Spleen (tissue), 11 donors: ENCODE measurements around the gene NR2C2. TPM values are rescaled to one million over a fixed set of nuclear protein-coding genes. Genes with fewer than 3 reads are reported as not detected.
"Not testable (repeated sequence)": the region's sequence is repeated elsewhere in the genome, so short reads cannot be mapped to it uniquely, and the experiment has no call there.

Source experiments
- DNase-seq: peaks from one replicate; pipeline ENCODE4 v3.0.0-alpha.2; 2020
- H3K27ac ChIP-seq, 8 donors: fragments of 200-600 bp; sonication (generic) in 7 of 8; 1 replicate in 4 of 8; 2 replicates in 4 of 8; pipeline versions ENCODE4 v1.5.0 to v1.8.0; 2016 to 2021; ENCODE audit warnings: inconsistent platforms in 4 of 8, mild to moderate bottlenecking in 4 of 8, moderate library complexity in 1 of 8
- H3K27me3 ChIP-seq, 7 donors: fragments of 200-600 bp; sonication (generic) in 6 of 7; replicated peaks in 1 of 7; 1 replicate in 4 of 7; 2 replicates in 3 of 7; pipeline versions ENCODE4 v1.5.0 to v1.8.0; 2016 to 2021; ENCODE audit warnings: inconsistent platforms in 3 of 7, mild to moderate bottlenecking in 1 of 7
- H3K36me3 ChIP-seq, 6 donors: fragments of 200-600 bp; sonication (generic) in 5 of 6; 1 replicate in 4 of 6; 2 replicates in 2 of 6; pipeline versions ENCODE4 v1.5.0 to v1.8.0; 2016 to 2021; ENCODE audit warnings: inconsistent platforms in 2 of 6
- H3K4me1 ChIP-seq, 6 donors: fragments of 200-600 bp; sonication (generic) in 5 of 6; 1 replicate in 3 of 6; 2 replicates in 3 of 6; pipeline versions ENCODE4 v1.5.0 to v1.8.0; 2016 to 2021; ENCODE audit warnings: inconsistent platforms in 3 of 6
- H3K4me3 ChIP-seq, 8 donors: fragments of 200-600 bp; sonication (generic) in 7 of 8; 1 replicate in 4 of 8; 2 replicates in 4 of 8; pipeline versions ENCODE4 v1.5.0 to v1.8.0; 2016 to 2021; ENCODE audit warnings: inconsistent platforms in 4 of 8, mild to moderate bottlenecking in 4 of 8, moderate library complexity in 2 of 8
- H3K9me3 ChIP-seq, 8 donors: fragments of 200-600 bp; sonication (generic) in 7 of 8; 1 replicate in 4 of 8; 2 replicates in 4 of 8; pipeline versions ENCODE4 v1.5.0 to v1.8.0; 2016 to 2021; ENCODE audit warnings: inconsistent platforms in 4 of 8
- CTCF ChIP-seq, 11 experiments: fragments of 200-600 bp in 7 of 11; fragments of 450-650 bp in 4 of 11; sonication (generic) in 4 of 11; IDR thresholded peaks in 8 of 11; conservative IDR thresholded peaks in 3 of 11; 1 replicate in 7 of 11; 2 replicates in 4 of 11; pipeline versions ENCODE4 v1.4.0 to v1.8.0; 2016 to 2021; ENCODE audit warnings: antibody characterized with exemption in 11 of 11, inconsistent platforms in 4 of 11, mild to moderate bottlenecking in 1 of 11
- POLR2A ChIP-seq, 3 donors: fragments of 450-650 bp; IDR thresholded peaks; one replicate each; pipeline ENCODE4 v1.5.1; 2017; ENCODE audit warnings: antibody characterized with exemption in 3 of 3, mild to moderate bottlenecking in 1 of 3
- POLR2AphosphoS5 ChIP-seq, 3 donors: sonication (generic); formaldehyde crosslinking; IDR thresholded peaks; one replicate each; pipeline ENCODE4 v1.5.1; 2017; ENCODE audit warnings: antibody characterized with exemption in 3 of 3
- WGBS, 5 donors: extraction: QIAGEN DNeasy Blood & Tissue Kit in 3 of 5; methylation state at CpG; one replicate each; pipeline versions ENCODE4 v1.1.5 to v1.1.7; 2013 to 2018; 5-methylcytosine and 5-hydroxymethylcytosine counted together
- intact Hi-C: fragments of 100-400 bp; cut with DNase I; formaldehyde crosslinking; loops from one replicate; pipeline ENCODE4 v1.15.0; 2023; ENCODE audit warnings: low total_unique reads
- polyA plus RNA-seq, 3 donors: library from polyadenylated mRNA; stranded (reverse); fragments of 200-250 nt; gene quantifications; one replicate each; pipeline ENCODE4 v1.2.1, GENCODE V29; 2013
- total RNA-seq, 7 donors: library from RNA; depleted of rRNA in 3 of 7; stranded (reverse); fragments of >200 nt in 3 of 7; fragmentation: NEBNext Ultra II Directional in 4 of 7; extraction: Animal tissue kit (Norgen Biotek cat#: 25700) in 4 of 7; gene quantifications; one replicate each; pipeline versions ENCODE4 v1.1.0 to v1.2.1, GENCODE V29; 2016 to 2021
- donor health status: healthy with polysubstance abuse.
- donor health status: DM: no; HTN: no; CAD: no; lungs with moderate emphysema.
- donor health status: DM: no; HTN: no; CAD: no.
- donor health status: Bipolar disorder and iron deficiency.
- donor health status: healthy.
- donor health status: DM: no; HTN: no; CAD: no.
- donor health status: DM: yes; HTN: yes; CAD: no.

NR2C2 gene
- total and polyA plus RNA-seq, 10 donors: 7.2 to 75.5 (median 60.2) TPM

GRCh38 chr3:14991818-14992612, 44.6 kb downstream of the NR2C2 start:
- H3K4me3 ChIP-seq: no peak overlapping the region
- DNase-seq: no peak

DNA sequence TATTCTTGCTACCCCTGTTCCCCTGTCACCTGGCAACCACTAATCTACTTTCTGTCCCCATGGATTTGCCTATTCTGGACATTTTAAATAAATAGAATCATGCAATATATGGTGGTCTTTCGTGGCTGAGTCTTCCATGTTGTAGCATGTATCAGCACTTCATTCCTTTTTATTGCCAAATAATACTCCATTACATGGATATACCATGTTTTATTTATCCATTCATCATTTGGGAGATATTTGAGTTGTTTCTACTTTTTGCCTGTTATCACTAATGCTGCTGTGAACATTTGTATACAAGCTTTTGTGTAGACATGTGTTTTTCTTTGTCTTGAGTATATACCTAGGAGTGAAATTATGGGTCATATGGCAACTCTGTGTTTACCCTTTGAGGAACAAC, 50.6 kb downstream of the NR2C2 start:
- TF ChIP-seq CTCF (IDR thresholded peaks at IDR 0.05 in 8 of 11, conservative IDR thresholded peaks at IDR 0.05 in 3 of 11) (no peak), POLR2A (IDR thresholded peaks at IDR 0.05) (no peak), POLR2AphosphoS5 (IDR thresholded peaks at IDR 0.05) (no peak)
- Histone ChIP-seq H3K9me3 (peaks cover 0 to 15% (median 0%) of the 10 kb centered on the region in 8 donors), H3K4me3 (no peak overlapping the region), H3K27me3 (no peaks in the 10 kb centered on the region), H3K4me1 (peaks cover 0 to 6% (median 0%) of the 10 kb centered on the region in 6 donors), H3K27ac (no peak overlapping the region), H3K36me3 (peaks cover 0 to 20% (median 0%) of the 10 kb centered on the region in 6 donors)
- no peak for DNase-seq
- 92 to 100% (median 98%) methylated on average over 1 of the region's 1 CpG for WGBS, 5 donors
- intact Hi-C loops: no loop called here

More at GRCh38 chr3:14991818-14992612, 44.6 kb downstream of the NR2C2 start:
- Histone ChIP-seq H3K9me3 (no peaks in the 10 kb centered on the region), H3K36me3 (no peaks in the 10 kb centered on the region), H3K27me3 (no peaks in the 10 kb centered on the region), H3K27ac (peak overlapping the region in 2 of 8 donors; percentile 36 to 52), H3K4me1 (peaks cover 30 to 60% (median 48%) of the 10 kb centered on the region in 6 donors)
- 92 to 96% (median 95%) methylated on average over 7 of the region's 7 CpGs for WGBS, 5 donors
- TF ChIP-seq POLR2A (IDR thresholded peaks at IDR 0.05): no peak
- no peak for TF ChIP-seq POLR2AphosphoS5 (IDR thresholded peaks at IDR 0.05)
- no peak for TF ChIP-seq CTCF (IDR thresholded peaks at IDR 0.05 in 8 of 11, conservative IDR thresholded peaks at IDR 0.05 in 3 of 11)
- intact Hi-C loops: no loop called here

- peaks cover 0 to 15% (median under 1%) of the 10 kb centered on the region in 8 donors for H3K9me3 ChIP-seq
- H3K27ac ChIP-seq, H3K27me3 ChIP-seq, DNase-seq, H3K4me3 ChIP-seq, intact Hi-C loops, H3K4me1 ChIP-seq: not testable (repeated sequence)
- WGBS, 5 donors: 84 to 94% (median 89%) methylated on average over 6 of the region's 6 CpGs
- peaks cover 0 to 27% (median 6%) of the 10 kb centered on the region in 6 donors for H3K36me3 ChIP-seq
These were observed 51.8 kb downstream of the NR2C2 start for GRCh38 chr3:14999182-14999581.

DNA sequence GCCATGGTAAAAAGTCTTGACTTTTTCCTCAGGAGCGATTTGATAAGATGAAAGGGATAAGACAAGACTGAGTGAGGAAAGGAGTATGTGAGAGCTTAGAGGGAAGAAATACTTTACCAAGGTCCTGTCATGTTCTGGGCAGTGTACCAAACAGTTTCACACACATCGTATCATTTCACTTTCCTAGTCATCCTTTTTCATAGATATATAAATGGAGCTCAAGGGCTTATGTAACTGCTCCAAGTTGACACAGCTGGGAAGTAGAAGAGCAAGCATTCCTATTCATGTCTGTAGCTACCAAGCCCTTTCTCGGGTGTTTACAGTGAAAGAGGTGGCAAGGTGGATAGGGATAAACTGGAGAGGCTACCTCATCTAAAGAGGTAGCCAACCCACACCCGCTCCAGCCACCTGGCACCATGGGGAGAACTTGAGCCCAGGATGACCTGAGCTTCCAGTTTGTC, 60.3 kb downstream of the NR2C2 start:
- Histone ChIP-seq H3K4me1 (peaks cover 0 to 2% (median 0%) of the 10 kb centered on the region in 6 donors), H3K27me3 (no peaks in the 10 kb centered on the region), H3K9me3 (peaks cover 0 to 9% (median 3%) of the 10 kb centered on the region in 8 donors), H3K36me3 (peaks cover 0 to 95% (median 40%) of the 10 kb centered on the region in 6 donors), H3K4me3 (no peak overlapping the region), H3K27ac (no peak overlapping the region)
- TF ChIP-seq POLR2AphosphoS5 (IDR thresholded peaks at IDR 0.05) (no peak), POLR2A (IDR thresholded peaks at IDR 0.05) (no peak), CTCF (IDR thresholded peaks at IDR 0.05 in 8 of 11, conservative IDR thresholded peaks at IDR 0.05 in 3 of 11) (no peak)
- DNase-seq: no peak
- WGBS, 5 donors: 81 to 88% (median 87%) methylated on average over 4 of the region's 4 CpGs
- intact Hi-C loops: no loop called here
